ENCODE results near the gene ERC2. TPM values are rescaled to one million over a fixed set of nuclear protein-coding genes. Genes with fewer than 3 reads are reported as not detected.
"Not testable (repeated sequence)": the region's sequence is repeated elsewhere in the genome, so short reads cannot be mapped to it uniquely, and the experiment has no call there.

Gene ERC2
- total and polyA plus RNA-seq, 7 donors, result 0.52 to 5.7 (median 1.2) TPM; not detected in 2

DNA sequence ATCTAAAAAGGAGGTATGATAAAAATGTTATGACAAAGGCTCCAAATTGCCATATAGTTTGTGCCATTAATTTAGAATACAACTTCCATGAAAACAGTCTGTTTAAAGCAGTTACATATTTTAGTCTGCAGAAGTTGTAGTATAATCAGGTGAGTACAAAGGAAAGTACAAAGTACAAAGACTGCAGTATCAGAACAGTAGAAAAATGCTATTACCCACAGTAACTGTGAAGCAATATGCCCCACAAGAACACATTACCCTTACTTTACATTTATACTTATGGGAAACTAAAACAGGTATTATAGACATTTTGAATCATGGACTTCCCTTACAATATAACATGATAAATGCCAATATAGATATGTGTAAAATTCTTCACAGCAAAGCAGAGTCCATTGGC lies 398.5 kb downstream of the ERC2 start:
- intact Hi-C loops (cut with DNase I), result no loop called here

DNA sequence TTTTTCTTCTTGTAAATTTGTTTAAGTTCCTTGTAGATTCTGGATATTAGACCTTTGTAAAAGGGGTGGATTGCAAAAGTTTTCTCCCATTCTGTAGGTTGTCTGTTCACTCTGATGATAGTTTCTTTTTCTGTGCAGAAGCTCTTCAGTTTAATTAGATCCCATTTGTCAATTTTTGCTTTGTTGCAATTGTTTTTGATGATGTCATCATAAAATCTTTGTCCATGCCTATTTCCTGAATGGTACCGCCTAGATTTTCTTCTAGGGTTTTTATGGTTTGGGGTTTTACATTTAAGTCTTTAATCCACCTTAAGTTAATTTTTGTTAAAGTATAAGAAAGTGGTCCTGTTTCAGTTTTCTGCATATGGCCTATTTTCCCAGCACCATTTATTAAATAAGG lies 401.9 kb downstream of the ERC2 start:
- H3K9me3 ChIP-seq; H3K4me3 ChIP-seq; intact Hi-C loops (cut with DNase I); H3K4me1 ChIP-seq; H3K27ac ChIP-seq; H3K36me3 ChIP-seq; DNase-seq; H3K27me3 ChIP-seq: not testable (repeated sequence)
- 96 to 100% methylated on average over 1 of the region's 1 CpG for WGBS, 2 donors

More for the DNA sequence above, 398.5 kb downstream of the ERC2 start:
- H3K4me1 ChIP-seq, result no peaks in the 10 kb centered on the region
- no peak overlapping the region for H3K4me3 ChIP-seq
- no peaks in the 10 kb centered on the region for H3K27me3 ChIP-seq
- no peaks in the 10 kb centered on the region for H3K9me3 ChIP-seq
- no peaks in the 10 kb centered on the region for H3K36me3 ChIP-seq
- TF ChIP-seq EP300 (IDR thresholded peaks at IDR 0.05) (no peak), POLR2A (IDR thresholded peaks at IDR 0.05) (no peak), POLR2AphosphoS5 (IDR thresholded peaks at IDR 0.05) (no peak)
- TF ChIP-seq, protein P1, sequence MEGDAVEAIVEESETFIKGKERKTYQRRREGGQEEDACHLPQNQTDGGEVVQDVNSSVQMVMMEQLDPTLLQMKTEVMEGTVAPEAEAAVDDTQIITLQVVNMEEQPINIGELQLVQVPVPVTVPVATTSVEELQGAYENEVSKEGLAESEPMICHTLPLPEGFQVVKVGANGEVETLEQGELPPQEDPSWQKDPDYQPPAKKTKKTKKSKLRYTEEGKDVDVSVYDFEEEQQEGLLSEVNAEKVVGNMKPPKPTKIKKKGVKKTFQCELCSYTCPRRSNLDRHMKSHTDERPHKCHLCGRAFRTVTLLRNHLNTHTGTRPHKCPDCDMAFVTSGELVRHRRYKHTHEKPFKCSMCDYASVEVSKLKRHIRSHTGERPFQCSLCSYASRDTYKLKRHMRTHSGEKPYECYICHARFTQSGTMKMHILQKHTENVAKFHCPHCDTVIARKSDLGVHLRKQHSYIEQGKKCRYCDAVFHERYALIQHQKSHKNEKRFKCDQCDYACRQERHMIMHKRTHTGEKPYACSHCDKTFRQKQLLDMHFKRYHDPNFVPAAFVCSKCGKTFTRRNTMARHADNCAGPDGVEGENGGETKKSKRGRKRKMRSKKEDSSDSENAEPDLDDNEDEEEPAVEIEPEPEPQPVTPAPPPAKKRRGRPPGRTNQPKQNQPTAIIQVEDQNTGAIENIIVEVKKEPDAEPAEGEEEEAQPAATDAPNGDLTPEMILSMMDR (IDR thresholded peaks at IDR 0.05), result no peak
- no peak overlapping the region for H3K27ac ChIP-seq
- DNase-seq, result no peak

DNA sequence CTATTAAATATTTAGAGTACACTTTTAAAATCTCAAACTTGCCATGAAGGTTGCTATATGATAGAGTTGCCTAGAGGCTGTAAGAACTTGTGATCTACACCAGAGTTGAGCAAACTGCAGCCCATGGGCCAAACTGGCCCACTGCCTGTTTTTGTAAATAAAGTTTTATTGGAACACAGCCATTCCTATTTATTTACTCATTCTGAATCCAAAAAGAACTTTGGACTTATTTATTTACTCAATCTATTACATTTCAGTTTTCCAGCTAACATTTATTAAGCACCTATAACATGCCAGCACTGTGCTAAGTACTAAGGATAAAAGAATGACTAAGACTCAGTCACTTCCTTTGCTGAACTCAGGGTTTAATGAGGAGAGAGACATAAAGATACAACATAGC lies 403.6 kb downstream of the ERC2 start:
- Histone ChIP-seq H3K27ac (no peak overlapping the region), H3K36me3 (no peaks in the 10 kb centered on the region), H3K27me3 (no peaks in the 10 kb centered on the region), H3K9me3 (no peaks in the 10 kb centered on the region), H3K4me1 (no peaks in the 10 kb centered on the region), H3K4me3 (no peak overlapping the region)
- intact Hi-C loops (cut with DNase I), result no loop called here
- TF ChIP-seq, protein P1 (IDR thresholded peaks at IDR 0.05), result no peak
- TF ChIP-seq EP300 (IDR thresholded peaks at IDR 0.05) (no peak), POLR2A (IDR thresholded peaks at IDR 0.05) (no peak), POLR2AphosphoS5 (IDR thresholded peaks at IDR 0.05) (no peak)
- no peak for DNase-seq

DNA sequence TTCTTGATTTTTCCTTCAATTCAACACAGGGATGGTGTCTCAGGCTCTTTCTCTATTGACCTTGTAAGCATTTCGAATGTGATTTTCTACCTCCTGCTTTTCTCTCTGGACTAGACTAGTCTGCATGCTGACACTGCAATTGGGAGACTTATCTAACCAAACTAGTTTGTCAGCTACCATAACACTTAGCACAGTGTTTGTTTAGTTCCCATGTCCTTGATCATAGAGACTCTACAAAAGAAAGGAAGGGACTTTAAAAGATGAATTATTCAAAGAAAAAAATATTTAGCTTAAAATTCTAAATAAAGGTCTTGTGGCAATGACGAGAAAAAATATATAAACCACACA lies 407.0 kb downstream of the ERC2 start:
- intact Hi-C loops (cut with DNase I), result no loop called here

DNA sequence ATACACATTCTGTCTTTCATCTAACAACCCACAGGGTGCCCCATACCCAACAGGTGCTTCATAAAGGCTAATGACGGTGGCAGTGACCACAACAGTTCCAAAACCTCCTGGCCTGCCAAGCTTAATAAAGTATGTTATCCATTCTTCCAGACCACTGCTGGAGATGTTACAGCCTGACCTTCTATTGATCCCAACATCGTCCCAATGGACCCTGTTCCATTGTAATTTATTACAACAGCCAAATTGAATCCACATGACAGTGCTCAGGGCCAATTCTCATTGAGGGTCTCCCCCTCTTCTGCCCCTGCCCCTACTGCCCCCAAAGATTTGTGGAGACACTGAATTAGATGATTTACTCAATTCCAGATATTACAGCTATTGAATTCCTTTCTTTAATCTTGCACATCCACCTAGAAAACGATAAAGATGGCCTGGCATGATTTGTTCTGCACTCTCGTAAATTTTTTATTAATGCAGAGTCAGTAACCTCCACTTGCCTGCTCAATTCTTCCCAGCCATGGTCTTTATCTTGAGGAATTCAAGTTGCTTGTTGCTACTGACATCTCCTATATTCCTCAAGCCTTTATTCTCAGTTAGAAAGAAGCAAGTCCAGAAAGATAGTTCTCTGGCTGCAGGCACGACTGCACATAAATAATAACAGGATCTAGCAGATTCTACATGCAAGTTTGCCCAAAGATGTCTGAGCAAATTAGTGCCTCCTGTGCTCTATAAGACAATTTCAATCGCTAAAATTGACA lies 407.6 kb downstream of the ERC2 start:
- no peak for TF ChIP-seq POLR2AphosphoS5 (IDR thresholded peaks at IDR 0.05)
- TF ChIP-seq POLR2A (IDR thresholded peaks at IDR 0.05), result no peak
- TF ChIP-seq, protein P1 (IDR thresholded peaks at IDR 0.05), result no peak
- TF ChIP-seq EP300 (IDR thresholded peaks at IDR 0.05), result no peak
- Histone ChIP-seq H3K4me3 (no peak overlapping the region), H3K27ac (no peak overlapping the region), H3K4me1 (no peaks in the 10 kb centered on the region), H3K9me3 (no peaks in the 10 kb centered on the region), H3K36me3 (no peaks in the 10 kb centered on the region), H3K27me3 (no peaks in the 10 kb centered on the region)
- intact Hi-C loops (cut with DNase I), result no loop called here
- no peak for DNase-seq
- 74 to 82% methylated on average over 6 of the region's 6 CpGs for WGBS, 2 donors

More for the DNA sequence above, 407.0 kb downstream of the ERC2 start:
- Histone ChIP-seq H3K4me3 (no peak overlapping the region), H3K9me3 (no peaks in the 10 kb centered on the region), H3K27ac (no peak overlapping the region), H3K27me3 (no peaks in the 10 kb centered on the region), H3K36me3 (no peaks in the 10 kb centered on the region), H3K4me1 (no peaks in the 10 kb centered on the region)
- WGBS, 2 donors, result 37 to 65% methylated on average over 2 of the region's 2 CpGs
- no peak for DNase-seq
- TF ChIP-seq, protein P1 (IDR thresholded peaks at IDR 0.05), result no peak
- TF ChIP-seq POLR2A (IDR thresholded peaks at IDR 0.05) (no peak), POLR2AphosphoS5 (IDR thresholded peaks at IDR 0.05) (no peak), EP300 (IDR thresholded peaks at IDR 0.05) (no peak)
